GM20000 (cell line): Measurements from ENCODE around the gene ZFP69B.

Experiments used
- DNase-seq: peaks from one replicate; pipeline ENCODE4 v3.0.0; 2012; ENCODE audit warnings: low spot score
- TF ChIP-seq, protein P1 (sequence below): IDR thresholded peaks from 2 replicates; pipeline ENCODE4 v1.5.1; 2012; ENCODE audit warnings: mild to moderate bottlenecking, control low read depth; ENCODE audit errors: extremely low read depth, missing control alignments

Gene ZFP69B

GRCh38 chr1:40422630-40423263 is 27.5 kb upstream of the ZFP69B start:
- TF ChIP-seq, protein P1, sequence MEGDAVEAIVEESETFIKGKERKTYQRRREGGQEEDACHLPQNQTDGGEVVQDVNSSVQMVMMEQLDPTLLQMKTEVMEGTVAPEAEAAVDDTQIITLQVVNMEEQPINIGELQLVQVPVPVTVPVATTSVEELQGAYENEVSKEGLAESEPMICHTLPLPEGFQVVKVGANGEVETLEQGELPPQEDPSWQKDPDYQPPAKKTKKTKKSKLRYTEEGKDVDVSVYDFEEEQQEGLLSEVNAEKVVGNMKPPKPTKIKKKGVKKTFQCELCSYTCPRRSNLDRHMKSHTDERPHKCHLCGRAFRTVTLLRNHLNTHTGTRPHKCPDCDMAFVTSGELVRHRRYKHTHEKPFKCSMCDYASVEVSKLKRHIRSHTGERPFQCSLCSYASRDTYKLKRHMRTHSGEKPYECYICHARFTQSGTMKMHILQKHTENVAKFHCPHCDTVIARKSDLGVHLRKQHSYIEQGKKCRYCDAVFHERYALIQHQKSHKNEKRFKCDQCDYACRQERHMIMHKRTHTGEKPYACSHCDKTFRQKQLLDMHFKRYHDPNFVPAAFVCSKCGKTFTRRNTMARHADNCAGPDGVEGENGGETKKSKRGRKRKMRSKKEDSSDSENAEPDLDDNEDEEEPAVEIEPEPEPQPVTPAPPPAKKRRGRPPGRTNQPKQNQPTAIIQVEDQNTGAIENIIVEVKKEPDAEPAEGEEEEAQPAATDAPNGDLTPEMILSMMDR, result no peak
- DNase-seq, result no peak

GRCh38 chr1:40423264-40423642 is 27.0 kb upstream of the ZFP69B start:
- TF ChIP-seq, protein P1, result no peak
- DNase-seq, result no peak

GRCh38 chr1:40423951-40424618 is 26.2 kb upstream of the ZFP69B start:
- TF ChIP-seq, protein P1, result no peak
- DNase-seq, result no peak

DNA sequence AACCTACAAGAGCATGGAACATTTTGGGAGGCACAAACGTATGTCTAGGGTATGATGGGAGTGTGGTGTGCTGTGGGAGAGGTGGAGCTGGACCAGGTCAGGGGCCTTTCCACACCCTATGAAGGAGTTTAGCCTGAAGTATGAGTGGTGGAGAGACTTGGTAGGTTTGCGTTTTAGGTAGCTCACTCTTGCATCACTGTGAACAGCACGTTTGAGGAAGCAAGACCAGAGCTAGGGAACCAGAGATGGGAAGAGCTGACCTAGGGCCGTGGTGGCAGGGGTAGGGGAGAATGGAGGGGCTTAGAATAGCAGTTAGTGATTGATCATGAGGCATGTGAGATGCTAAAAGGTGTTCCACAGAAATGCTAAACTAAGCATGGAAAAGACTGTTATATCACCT is 25.1 kb upstream of the ZFP69B start:
- TF ChIP-seq, protein P1, result no peak
- DNase-seq, result no peak

DNA sequence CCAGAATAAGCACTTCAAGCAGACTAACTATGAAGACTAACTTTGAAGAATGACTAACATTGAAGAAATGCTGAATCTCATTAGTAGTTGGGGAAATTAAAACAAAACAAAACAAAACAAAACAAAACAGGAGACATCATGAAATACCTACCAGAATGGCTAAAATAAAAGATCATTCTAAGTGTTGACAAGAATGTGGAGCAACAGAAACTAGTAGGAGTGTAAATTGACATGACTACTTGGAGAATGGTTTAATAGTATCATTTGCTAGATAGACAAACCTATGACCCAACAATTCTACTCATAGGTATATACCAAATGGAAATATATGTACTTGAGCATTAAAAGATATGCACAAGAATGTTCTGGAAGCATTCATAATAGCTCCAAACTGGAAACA is 18.9 kb upstream of the ZFP69B start:
- no peak for DNase-seq
- TF ChIP-seq, protein P1, result no peak

GRCh38 chr1:40432644-40433390 is 17.5 kb upstream of the ZFP69B start:
- TF ChIP-seq, protein P1, result no peak
- no peak for DNase-seq

DNA sequence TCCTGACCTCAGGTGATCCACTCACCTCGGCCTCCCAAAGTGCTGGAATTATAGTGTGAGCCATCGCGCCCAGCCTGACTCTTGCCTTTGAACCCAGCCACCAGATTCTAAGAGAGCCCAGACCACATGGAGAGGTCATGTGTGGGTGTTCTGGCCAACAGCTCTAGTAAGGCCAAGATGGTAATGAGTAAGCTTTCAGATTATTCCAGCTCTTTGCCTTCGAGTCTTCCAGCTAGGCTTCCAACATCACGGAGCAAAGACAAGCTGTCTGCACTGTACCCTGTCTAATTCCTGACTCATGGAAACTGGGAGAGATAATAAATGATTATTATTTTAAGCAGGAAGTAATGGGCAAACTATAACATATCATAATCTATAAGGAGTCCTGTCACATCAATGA is 14.8 kb upstream of the ZFP69B start:
- DNase-seq, result no peak

More for the DNA sequence above, 14.8 kb upstream of the ZFP69B start:
- TF ChIP-seq, protein P1, result no peak
